ENCODE results near the gene MIPOL1.
"Not testable (repeated sequence)": the region's sequence is repeated elsewhere in the genome, so short reads cannot be mapped to it uniquely, and the experiment has no call there.

MIPOL1 gene

DNA sequence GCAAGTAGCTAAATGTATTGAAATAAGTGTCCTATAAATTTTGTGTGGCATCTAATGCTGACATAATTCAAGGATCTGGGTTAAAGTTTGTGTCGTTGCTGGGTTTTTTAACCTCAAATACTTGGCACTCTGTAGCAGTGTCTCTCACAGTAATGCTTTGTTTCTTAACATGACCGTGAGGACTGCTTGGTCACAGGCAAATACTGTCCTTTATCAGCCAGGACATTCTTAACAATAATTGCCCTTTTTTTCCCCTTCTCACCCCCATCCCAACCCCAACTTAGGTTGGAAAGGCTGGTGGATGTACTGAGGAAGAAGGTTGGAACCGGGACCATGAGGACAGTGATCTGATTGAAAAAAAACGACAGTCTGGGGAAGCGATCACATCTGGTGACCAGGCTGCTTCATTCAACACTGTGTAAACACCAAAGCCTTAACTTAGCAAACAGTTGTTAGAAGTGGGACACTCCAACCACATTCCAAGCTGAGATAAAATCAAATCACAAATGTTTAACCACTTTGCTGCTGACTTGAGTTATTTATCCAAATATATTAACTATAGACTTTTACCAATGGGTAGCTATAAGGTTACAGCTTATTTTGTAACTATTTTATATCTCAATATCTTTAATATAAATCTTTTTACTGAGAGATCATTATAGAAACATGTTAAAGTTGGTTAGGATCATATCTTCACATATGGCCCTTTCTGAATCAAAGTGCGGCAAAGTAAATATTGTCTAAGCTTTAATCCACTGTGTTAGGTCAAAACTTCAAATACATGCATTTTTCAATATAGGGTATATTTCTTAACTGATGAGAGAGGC, 349.1 kb downstream of the MIPOL1 start:
- no peak for DNase-seq (ENCODE audit: low read depth)

DNA sequence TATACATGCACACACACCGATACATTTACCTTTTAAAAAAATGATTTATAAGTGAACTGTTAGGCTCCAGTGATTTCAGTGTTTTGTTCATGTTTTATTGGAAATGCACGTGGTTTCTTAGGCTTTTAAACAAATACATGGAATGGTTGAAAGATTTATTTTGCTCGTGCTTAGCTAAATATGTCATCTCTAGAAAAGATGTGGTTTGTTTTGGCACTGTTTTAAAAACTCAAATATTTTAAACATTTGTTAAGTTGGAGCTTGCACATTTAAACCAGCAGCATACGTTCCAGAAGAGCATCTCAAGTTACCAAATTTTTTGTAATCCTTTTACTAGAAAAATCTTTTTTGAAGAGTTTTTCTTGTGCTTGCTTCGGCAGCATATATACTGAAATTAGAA, 352.8 kb downstream of the MIPOL1 start:
- no peak for DNase-seq (ENCODE audit: low read depth)

DNA sequence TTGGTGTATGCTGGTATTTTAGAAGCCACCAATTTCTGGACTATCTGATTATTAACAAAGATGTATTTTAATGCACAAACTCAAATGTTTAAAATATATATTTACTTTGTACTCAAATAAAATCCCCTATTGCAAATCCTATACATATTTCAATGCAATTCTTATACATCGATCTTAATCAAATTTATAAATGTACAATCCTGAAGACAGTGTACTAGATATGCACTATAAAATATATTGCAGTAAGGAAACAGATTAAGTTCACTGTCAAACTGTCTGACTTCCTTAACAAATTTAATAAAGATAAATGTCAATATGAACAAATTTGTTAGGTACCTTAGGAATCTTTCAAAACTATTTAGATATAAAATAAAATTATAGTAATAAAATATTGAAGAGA, 353.4 kb downstream of the MIPOL1 start:
- DNase-seq (ENCODE audit: low read depth): no peak

DNA sequence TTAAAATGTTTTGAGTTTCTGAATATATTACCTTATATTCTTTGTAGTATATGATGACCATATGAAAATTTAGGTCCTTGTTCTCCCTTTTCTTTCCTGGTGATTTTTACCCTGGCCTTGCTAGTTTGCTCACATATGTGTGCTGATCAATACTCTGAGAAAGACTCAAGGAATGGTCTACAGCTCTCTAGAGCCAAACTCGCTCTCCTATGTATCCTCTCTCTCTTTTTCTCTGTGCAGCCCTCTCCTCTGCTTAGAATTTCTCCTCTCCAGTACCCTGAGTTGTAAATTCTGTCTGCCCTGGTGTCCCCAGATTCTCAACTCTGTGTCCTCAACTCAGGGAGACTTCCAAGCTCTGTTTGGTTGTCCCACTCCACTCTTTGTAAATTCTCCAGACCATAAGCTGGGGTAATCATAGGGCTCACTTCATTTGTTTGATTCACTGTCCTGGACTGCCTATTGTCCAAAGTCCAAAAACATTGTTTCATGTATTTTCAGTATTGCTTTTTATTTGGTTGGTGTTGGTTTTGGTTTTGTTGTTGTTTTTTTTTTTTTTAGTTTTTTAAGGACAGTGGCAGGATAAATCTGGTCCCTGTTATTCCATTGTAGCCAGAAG, 356.3 kb downstream of the MIPOL1 start:
- no peak for DNase-seq (ENCODE audit: low read depth)

DNA sequence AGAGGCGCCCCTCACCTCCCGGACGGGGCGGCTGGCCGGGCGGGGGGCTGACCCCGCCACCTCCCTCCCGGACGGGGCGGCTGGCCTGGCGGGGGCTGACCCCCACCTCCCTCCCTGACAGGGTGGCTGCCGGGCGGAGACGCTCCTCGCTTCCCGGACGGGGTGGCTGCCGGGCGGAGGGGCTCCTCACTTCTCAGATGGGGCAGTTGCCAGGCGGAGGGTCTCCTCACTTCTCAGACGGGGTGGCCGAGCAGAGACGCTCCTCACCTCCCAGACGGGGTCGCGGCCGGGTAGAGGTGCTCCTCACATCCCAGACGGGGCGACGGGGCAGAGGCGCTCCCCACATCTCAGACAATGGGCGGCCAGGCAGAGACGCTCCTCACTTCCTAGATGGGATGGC, 357.9 kb downstream of the MIPOL1 start:
- DNase-seq (ENCODE audit: low read depth): not testable (repeated sequence)

DNA sequence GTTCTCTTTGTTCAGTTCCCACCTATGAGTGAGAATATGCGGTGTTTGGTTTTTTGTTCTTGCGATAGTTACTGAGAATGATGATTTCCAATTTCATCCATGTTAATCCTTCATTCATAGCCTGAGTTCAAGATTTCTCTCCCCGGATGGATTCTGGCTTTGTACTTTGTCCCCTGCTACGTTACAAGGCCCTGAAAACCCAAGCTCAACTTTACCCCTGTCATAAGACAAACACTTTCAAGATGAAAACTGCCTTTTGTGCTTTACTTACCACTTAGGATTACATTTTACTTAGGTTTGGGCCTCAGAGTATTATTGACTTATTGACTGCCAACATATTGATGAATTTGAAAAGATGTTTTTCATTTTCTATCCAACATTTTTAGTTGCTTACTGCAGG, 361.0 kb downstream of the MIPOL1 start:
- DNase-seq (ENCODE audit: low read depth): no peak

DNA sequence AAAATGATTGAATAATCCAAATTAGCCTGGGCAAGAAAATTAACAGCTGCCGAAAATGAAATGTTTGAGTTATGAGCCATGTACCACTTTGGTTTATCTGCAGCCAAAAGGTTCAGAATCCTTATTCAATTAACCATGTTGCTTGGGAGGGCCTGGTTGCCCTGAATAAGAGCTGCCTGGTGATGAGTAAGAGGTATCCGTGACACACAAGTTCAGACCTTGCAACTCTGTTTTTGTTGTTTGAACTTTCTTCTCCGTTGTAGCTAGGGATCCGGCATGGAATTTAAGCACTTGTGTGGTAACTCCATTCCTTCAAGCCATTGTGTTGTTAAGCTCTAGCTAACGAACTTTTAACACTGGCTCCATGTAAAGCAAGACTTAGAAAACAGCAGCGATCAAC, 361.6 kb downstream of the MIPOL1 start:
- no peak for DNase-seq (ENCODE audit: low read depth)

DNA sequence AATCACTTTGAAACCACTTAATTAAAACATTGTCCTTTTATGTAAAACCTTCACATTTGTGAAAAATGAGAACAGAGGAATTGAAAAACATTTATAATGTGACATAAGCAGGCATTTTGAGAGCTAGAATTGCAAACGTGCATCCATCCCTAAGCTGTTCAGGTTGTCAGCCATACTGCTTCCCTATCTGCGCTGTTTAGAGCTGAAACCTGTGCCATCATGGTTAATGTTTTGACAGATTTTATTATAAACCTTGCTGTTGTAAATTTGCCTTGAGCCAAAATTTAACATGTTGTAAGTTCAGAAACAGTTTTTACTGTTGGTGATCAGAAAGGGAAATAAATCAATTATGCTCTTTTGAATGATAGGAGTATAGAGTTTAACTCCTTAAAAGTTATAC, 365.5 kb downstream of the MIPOL1 start:
- DNase-seq (ENCODE audit: low read depth): no peak

DNA sequence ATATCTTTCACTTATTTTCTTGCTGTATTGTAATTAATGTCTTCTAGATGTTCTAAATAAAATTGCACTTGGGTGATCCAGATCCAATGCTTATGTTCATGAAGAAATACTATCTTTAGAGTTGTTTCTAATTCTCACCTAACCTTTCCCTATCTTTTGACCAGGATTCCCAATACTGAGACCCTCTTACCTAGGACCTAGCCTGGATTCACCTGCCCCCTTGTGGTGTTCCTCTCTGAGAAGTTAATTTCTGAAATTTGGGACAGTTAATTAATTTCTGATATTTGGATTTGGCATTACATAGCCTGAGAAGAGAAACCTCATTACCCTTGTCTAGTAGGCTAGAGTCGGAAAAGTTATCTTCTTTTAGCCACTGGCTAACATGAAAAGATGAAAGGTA, 367.8 kb downstream of the MIPOL1 start:
- no peak for DNase-seq (ENCODE audit: low read depth)

DNA sequence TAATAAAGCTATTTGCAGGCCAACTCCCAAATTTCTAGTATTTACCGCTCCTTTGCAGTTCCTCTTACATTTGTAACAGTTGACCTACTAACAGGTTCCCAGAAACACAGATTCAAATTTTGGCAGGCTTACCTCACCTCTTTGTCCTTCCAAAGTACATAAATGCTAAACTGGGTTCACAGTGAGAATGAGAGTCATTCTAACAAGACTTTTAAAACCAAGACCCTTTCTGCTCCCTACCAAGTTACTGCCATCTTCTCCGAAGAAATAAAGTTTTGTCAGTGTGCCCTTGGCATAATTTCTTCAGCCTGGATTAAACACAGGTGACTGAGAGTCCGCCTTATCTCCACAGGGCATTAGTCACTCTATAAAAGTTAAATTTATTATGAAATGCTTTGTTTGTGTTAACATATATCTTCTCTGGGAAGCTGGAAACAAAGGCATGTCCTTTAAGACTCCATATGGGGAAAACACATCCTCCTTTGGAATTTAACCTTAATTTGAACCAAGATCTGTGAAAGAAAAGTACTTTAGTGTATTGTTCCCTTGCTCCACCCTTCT, 369.2 kb downstream of the MIPOL1 start:
- no peak for DNase-seq (ENCODE audit: low read depth)

DNA sequence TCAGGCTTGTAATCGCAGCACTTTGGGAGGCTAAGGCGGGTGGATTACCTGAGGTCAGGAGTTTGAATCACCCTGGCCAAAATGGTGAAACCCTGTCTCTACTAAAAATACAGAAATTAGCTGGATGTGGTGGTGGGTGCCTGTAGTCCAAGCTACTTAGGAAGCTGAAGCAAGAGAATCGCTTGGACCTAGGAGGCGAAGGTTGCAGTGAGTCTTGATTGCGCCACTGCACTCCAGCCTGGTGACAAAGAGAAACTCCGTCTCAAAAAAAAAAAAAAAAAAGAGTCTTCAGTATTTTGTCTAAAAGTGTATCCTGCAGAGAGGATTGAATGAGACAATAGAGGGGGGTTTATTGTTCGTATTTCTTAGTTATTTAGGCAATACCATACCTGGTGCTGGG, 372.0 kb downstream of the MIPOL1 start:
- DNase-seq (ENCODE audit: low read depth): no peak

DNA sequence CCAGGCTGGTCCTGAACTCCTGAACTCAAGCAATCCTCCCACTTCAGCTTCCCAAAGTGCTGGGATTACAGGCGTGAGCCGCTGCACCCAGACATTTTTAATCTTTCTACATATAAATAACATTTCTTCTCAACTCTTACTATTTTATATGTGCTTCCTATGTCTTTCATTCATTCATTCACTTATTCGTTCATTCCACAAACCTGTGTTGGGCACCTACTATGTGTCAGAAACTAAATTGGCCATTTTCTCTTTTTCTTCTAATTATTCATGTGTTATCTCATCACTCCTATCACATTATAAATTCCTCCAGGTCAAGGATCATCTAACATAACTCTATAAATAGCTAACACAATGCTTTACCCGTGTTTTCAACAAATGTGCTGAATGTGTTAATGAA, 373.7 kb downstream of the MIPOL1 start:
- DNase-seq (ENCODE audit: low read depth): no peak

DNA sequence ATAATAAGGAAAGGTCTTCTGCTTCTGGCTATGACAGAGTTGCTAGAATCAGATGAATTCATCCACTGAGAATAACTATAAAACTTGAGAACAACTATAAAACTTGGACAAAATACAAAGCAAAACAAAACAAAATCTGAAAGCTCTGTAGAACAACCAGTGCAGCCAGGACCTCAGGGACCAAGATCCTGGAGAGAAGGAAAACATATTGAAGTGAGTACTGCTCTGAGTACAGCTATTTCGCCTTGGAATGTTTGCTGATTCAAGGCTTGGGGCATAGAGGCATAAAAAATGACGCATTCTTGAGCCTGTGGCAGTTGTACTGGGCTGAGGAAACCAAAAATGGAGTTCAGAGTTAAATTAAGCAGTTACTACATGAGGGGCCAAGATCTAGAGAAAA, 375.6 kb downstream of the MIPOL1 start:
- DNase-seq (ENCODE audit: low read depth): no peak

DNA sequence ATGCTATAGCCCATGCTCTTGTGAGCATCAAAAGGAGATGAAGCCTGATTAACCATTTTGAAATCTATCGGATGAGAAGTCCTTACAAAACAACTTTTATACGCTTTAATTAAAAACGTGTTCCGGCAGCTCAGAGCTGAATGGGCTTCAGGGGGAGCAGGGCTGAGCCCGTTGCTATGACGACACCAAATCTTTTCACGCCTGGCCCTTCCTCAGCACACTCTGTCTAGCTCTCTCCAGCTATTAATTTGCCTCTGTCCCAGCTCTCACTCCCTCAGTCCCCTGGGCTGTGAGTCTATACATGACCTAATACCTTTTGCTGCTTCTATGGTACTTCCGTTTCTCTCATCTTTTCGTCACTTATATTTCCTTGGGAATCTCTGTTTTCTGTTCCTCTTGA, 381.5 kb downstream of the MIPOL1 start:
- no peak for DNase-seq (ENCODE audit: low read depth)

DNA sequence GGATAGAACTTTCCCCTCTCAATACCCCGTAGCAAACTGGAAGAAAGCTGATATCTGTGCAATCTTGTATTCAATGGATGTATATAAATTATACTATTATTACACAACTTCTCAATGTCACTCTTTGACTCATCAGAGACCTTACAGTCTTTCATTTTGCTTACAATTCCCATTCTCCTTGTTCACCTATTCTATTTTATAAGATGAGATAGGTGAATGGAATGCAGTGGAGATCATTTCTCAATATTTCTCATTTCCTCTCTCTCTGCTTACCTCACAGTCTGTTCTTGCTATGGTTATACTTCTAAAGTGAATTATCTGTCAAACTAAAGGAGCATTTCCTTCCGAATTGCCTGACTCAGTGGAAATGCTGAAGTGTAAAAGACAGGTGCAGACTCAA, 382.4 kb downstream of the MIPOL1 start:
- no peak for DNase-seq (ENCODE audit: low read depth)

DNA sequence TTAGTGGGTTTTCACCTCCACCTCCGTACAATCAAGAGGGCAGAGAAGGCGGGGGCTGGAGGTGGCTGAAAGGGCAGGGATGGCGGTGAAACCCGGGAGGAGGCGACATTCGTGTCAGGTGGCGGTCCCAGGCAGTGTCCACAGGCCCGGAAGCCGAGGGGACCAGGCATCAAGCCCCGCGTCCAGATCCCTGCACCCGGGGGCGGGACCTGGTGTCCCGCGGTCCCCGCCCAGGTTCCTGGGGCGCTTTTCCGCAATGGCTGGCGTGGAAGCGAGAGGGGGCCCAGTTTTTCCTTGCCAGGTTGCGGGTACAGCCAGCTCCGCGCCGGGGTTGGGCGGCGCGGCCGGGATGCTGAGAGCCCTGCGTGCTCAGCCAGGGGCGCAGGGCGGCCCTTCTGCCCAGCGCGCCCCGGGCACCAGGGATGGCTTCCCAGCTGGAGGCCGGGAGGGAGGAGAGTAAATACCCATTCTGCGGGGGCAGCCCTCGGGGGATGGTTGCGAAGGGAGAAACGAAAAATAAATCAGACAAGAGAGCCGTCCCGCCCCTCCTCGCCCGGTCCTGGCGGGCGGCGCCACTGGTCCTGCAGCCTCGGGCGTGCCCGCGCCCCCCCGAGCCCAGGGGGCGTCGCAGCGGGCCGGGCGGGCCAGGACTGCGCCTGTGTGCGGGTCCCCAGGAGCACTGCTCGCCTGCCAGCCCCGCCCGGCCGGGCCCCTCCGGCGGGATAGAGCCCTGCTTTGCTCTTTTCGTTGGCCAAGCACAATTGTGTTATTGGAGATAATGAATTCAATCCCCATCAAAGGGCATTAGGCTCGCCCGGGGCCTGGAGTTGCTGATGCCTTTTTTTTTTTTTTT, 385.8 kb downstream of the MIPOL1 start:
- no peak for DNase-seq (ENCODE audit: low read depth)

DNA sequence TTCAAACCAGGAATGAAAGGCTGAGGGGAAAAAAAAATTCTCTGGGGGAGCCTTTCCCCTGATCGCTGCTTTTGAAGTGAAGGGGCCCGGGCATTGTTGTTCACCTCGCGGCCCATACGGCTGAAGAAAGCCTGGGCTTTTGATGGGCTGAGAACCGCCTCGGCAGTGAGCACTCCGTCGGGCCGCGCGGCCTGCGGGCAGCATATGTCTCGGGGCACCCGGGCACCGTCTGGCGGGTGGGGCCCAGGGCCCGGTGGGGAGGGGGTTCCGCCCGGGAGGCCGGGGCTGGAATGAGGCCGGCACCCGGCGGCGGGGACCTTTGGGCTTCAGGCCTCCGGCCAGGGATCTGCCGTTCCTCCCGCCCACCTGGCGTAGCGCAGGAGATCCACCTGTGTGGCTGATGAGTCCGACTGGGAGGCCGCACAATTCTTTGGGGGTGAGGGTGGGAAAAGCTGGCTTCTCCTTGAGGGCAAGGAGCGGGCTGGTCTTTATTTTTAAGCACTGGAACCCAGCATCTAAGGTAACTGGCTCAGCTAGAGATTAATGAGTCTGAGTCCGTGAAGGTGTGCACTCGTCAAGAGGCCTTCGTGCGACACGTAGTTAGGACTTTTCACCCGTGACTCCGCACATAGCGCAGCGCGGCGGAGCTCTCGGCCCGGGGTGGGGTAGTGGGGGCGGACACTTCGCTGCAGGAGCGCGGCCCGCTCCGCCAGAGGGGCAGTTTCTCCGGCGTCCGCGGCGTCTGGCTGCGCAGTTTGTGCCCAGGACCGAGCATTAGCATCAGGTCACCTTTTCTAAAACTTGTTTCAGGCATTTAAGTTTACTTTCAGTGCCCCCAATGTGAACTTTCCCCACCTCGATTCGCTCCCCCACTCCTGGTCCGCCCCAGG, 386.7 kb downstream of the MIPOL1 start:
- DNase-seq (ENCODE audit: low read depth): no peak

DNA sequence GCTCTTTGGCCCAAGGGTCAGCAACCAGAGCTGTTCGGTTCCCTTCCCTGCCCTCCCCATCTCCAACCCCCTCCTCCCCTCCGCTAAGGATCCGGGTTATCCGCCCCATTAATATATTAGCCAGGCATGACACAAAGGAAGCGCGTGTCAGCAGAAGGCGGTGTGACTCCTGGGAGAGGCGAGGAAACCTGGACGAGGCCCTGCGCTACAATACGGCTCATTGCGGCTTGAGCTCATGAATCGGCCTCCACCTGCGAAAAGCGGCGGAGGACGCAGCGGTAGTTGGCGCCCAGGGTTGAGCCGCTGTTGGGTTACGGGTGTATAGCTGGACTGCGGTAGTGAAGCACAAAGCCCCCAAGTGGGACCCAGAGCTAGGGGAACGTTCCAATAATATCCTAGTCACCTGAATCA, 387.4 kb downstream of the MIPOL1 start:
- no peak for DNase-seq (ENCODE audit: low read depth)

DNA sequence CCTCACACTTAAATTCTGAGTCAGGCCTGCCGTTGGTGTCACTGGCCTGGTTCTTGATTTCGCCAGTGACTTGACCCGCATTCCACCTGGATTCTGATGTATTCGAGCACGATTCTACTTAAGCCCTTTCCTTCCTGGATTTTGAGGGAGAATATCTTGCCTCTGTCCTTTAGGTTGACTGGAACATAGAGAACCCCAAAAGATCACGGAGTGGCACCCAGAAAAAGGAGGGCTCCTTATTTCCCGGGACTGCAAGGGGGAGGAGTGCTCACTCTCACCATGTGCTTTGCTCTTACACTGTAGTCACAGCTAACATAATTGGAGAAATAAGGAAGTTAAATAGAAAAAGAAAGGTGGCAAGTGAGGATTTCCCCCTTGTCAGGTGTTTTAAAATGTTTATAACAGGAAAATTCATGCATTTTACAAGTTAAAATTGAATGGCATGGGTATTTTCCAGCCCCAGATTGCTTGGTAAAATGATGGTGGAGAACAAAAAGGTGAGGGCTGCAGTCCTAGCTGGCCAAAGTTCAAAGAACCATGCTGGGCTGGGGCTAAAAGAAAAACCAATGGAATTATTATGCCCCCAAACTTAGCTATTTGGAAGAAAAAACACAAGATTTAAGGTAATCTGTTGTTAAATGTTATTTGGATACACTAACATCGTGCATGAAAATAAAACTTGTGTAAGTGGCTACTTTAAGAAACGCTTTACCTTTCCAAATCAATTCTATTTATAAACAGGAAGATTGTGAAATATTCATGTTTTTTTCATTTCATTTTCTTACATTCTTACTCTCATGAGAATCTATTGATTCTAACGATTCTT, 388.4 kb downstream of the MIPOL1 start:
- DNase-seq (ENCODE audit: low read depth): no peak

DNA sequence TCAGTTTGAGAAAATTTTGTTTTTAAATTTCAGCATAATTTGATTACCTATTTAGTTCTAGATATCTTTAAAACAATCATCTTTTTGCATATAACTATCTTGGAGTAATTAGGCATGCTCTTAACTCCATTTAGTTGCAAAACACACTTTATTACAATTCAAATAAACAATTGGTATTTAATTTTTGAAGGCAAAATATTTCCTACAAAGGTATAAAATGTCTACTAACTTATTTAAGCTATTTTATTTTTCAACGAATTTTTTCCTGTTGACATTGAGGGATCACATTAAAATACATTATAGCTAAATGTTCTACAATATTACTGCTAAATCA, 389.0 kb downstream of the MIPOL1 start:
- DNase-seq (ENCODE audit: low read depth): no peak

Data from stimulated activated CD8-positive, alpha-beta memory T cell treated with anti-CD3 and anti-CD28 coated beads, Interleukin-7, amount 100 ng/mL, for 24 hours (primary cell).